ENCODE measurements around the gene CDH22. TPM values are rescaled to one million over a fixed set of nuclear protein-coding genes. Genes with fewer than 3 reads are reported as not detected.

CDH22 gene
- total RNA-seq, 6 experiments from 2014 or later, result not detected

GRCh38 chr20:46354920-46355654 is 46.8 kb upstream of the CDH22 start:
- Histone ChIP-seq H3K9me3 (no peaks in the 10 kb centered on the region), H3K27me3 (no peaks in the 10 kb centered on the region), H3K4me1 (peaks cover 0 to 17% (median 7%) of the 10 kb centered on the region in 4 donors), H3K27ac (no peak overlapping the region), H3K36me3 (peaks cover 0 to 3% (median 0%) of the 10 kb centered on the region in 4 donors), H3K4me3 (no peak overlapping the region)
- intact Hi-C loops (cut with DNase I), result loop anchor here in 1 of 2 donors (10.0 kb wide), 2 partner anchors 50 to 220 kb away; partner anchors contain the start of gene CDH22
- DNase-seq (peak in 1 of 3 donors; percentile 36), ATAC-seq (no peak)
- WGBS (ENCODE audit: insufficient coverage, low coverage, low lambda C conversion rate, missing lambda C conversion rate), result no CpG with 5 or more reads among the region's 20 CpGs
- TF ChIP-seq CTCF (IDR thresholded peaks at IDR 0.05), result no peak
- no peak for TF ChIP-seq POLR2A (IDR thresholded peaks at IDR 0.05)

- WGBS (ENCODE audit: insufficient coverage, low coverage, low lambda C conversion rate, missing lambda C conversion rate), result 92% methylated on average over 2 of the region's 4 CpGs
- Histone ChIP-seq H3K36me3 (peaks cover 0 to 5% (median 0%) of the 10 kb centered on the region in 4 donors), H3K27ac (no peak overlapping the region), H3K4me1 (peaks cover 0 to 17% (median 7%) of the 10 kb centered on the region in 4 donors), H3K27me3 (no peaks in the 10 kb centered on the region), H3K4me3 (no peak overlapping the region), H3K9me3 (no peaks in the 10 kb centered on the region)
- no peak for ATAC-seq
- DNase-seq, result peak in 1 of 3 donors; percentile 23
- TF ChIP-seq CTCF (IDR thresholded peaks at IDR 0.05) (no peak), POLR2A (IDR thresholded peaks at IDR 0.05) (no peak)
- intact Hi-C loops (cut with DNase I), result loop anchor here in 1 of 2 donors (10.0 kb wide), 2 partner anchors 49 to 219 kb away; partner anchors contain the start of gene CDH22
Measured at GRCh38 chr20:46354207-46354555, 45.9 kb upstream of the CDH22 start.

GRCh38 chr20:46353500-46354206 is 45.4 kb upstream of the CDH22 start:
- Histone ChIP-seq H3K27me3 (no peaks in the 10 kb centered on the region), H3K4me3 (no peak overlapping the region), H3K9me3 (no peaks in the 10 kb centered on the region), H3K27ac (no peak overlapping the region), H3K36me3 (peaks cover 0 to 5% (median 0%) of the 10 kb centered on the region in 4 donors), H3K4me1 (peaks cover 0 to 17% (median 7%) of the 10 kb centered on the region in 4 donors)
- 71% methylated on average over 11 of the region's 14 CpGs for WGBS (ENCODE audit: insufficient coverage, low coverage, low lambda C conversion rate, missing lambda C conversion rate)
- DNase-seq (peak in 1 of 3 donors; percentile 31), ATAC-seq (no peak)
- no peak for TF ChIP-seq CTCF (IDR thresholded peaks at IDR 0.05)
- TF ChIP-seq POLR2A (IDR thresholded peaks at IDR 0.05), result no peak
- intact Hi-C loops (cut with DNase I), result loop anchor here in 1 of 2 donors (10.0 kb wide), 2 partner anchors 49 to 219 kb away; partner anchors contain the start of gene CDH22

GRCh38 chr20:46352370-46352938 is 44.2 kb upstream of the CDH22 start:
- 91% methylated on average over 17 of the region's 18 CpGs for WGBS (ENCODE audit: insufficient coverage, low coverage, low lambda C conversion rate, missing lambda C conversion rate)
- Histone ChIP-seq H3K4me3 (no peak overlapping the region), H3K27ac (no peak overlapping the region), H3K27me3 (no peaks in the 10 kb centered on the region), H3K36me3 (peaks cover 0 to 5% (median 0%) of the 10 kb centered on the region in 4 donors), H3K9me3 (no peaks in the 10 kb centered on the region), H3K4me1 (peaks cover 0 to 16% (median 6%) of the 10 kb centered on the region in 4 donors)
- peak in 1 of 3 donors; percentile 6 for DNase-seq
- intact Hi-C loops (cut with DNase I), result loop anchor here in 1 of 2 donors (10.0 kb wide), 2 partner anchors 48 to 218 kb away; partner anchors contain the start of gene CDH22
- TF ChIP-seq POLR2A (IDR thresholded peaks at IDR 0.05), result no peak
- no peak for TF ChIP-seq CTCF (IDR thresholded peaks at IDR 0.05)
- no peak for ATAC-seq

All from right lobe of liver (tissue), 6 donors.